Stimulated activated CD8-positive, alpha-beta memory T cell treated with anti-CD3 and anti-CD28 coated beads, Interleukin-2, amount 100 ng/mL, for 48 hours (primary cell): ENCODE data around the gene PNKD.

ENCODE experiments used
- DNase-seq, 2 donors: peaks; one replicate each; pipeline ENCODE4 v3.0.0-alpha.2; 2020; ENCODE audit warnings: low read depth in 2 of 2

Gene PNKD

GRCh38 chr2:218315397-218315796, 45.1 kb downstream of the PNKD start:
- DNase-seq: no peak

GRCh38 chr2:218317303-218317630, 46.9 kb downstream of the PNKD start:
- no peak for DNase-seq

- DNase-seq: no peak
Observed at GRCh38 chr2:218317835-218318234, 47.5 kb downstream of the PNKD start.

GRCh38 chr2:218318241-218318640, 47.9 kb downstream of the PNKD start:
- DNase-seq: no peak

GRCh38 chr2:218319813-218320365, 49.6 kb downstream of the PNKD start:
- no peak for DNase-seq

GRCh38 chr2:218320704-218321336, 50.5 kb downstream of the PNKD start:
- no peak for DNase-seq

- DNase-seq: peak; percentile 33 to 38
Observed at GRCh38 chr2:218322768-218323525, 52.6 kb downstream of the PNKD start.

GRCh38 chr2:218323526-218324472, 53.5 kb downstream of the PNKD start:
- DNase-seq: no peak

GRCh38 chr2:218325566-218326160, 55.3 kb downstream of the PNKD start:
- DNase-seq: no peak

- no peak for DNase-seq
Observed at GRCh38 chr2:218326315-218326714, 56.0 kb downstream of the PNKD start.

GRCh38 chr2:218327451-218328210, 57.3 kb downstream of the PNKD start:
- DNase-seq: no peak

- no peak for DNase-seq
Observed at GRCh38 chr2:218328294-218328693, 58.0 kb downstream of the PNKD start.

- no peak for DNase-seq
Observed at GRCh38 chr2:218329027-218329825, 58.9 kb downstream of the PNKD start.

GRCh38 chr2:218329826-218330593, 59.7 kb downstream of the PNKD start:
- DNase-seq: no peak

GRCh38 chr2:218331745-218332144, 61.4 kb downstream of the PNKD start:
- DNase-seq: no peak

- no peak for DNase-seq
Observed at GRCh38 chr2:218332288-218332687, 62.0 kb downstream of the PNKD start.

GRCh38 chr2:218332920-218333645, 62.8 kb downstream of the PNKD start:
- no peak for DNase-seq

- DNase-seq: no peak
Observed at GRCh38 chr2:218334531-218334930, 64.2 kb downstream of the PNKD start.

GRCh38 chr2:218340656-218341055, 70.3 kb downstream of the PNKD start:
- DNase-seq: no peak
